PFSK-1 (cell line): ENCODE results near the gene TASP1.

Source experiments
- FOXP2 ChIP-seq: optimal IDR thresholded peaks from 2 replicates; pipeline ENCODE3; 2011; ENCODE audit warnings: borderline replicate concordance, control low read depth, inconsistent platforms; ENCODE audit not compliant: insufficient read depth; ENCODE audit errors: extremely low read length, extremely low read depth
- POLR2AphosphoS5 ChIP-seq: IDR thresholded peaks from 2 replicates; pipeline ENCODE4 v1.6.1; 2012; ENCODE audit warnings: low read depth, mild to moderate bottlenecking, control low read depth, low read length, moderate library complexity
- REST ChIP-seq, 2 experiments: IDR thresholded peaks; 2 replicates each; pipeline versions ENCODE4 v1.6.1 to v1.8.0; 2011 to 2012; ENCODE audit warnings: low read depth in 2 of 2, low read length in 2 of 2, control low read depth in 1 of 2, inconsistent platforms in 1 of 2, mild to moderate bottlenecking in 1 of 2, moderate library complexity in 1 of 2; ENCODE audit not compliant: insufficient read depth in 1 of 2
- SIN3A ChIP-seq: IDR thresholded peaks from 2 replicates; pipeline ENCODE4 v1.6.1; 2012; ENCODE audit warnings: mild to moderate bottlenecking, low read length, moderate library complexity, borderline replicate concordance; ENCODE audit not compliant: insufficient read depth
- TAF1 ChIP-seq: IDR thresholded peaks from 2 replicates; pipeline ENCODE4 v1.6.1; 2012; ENCODE audit warnings: low read length, control low read depth, borderline replicate concordance; ENCODE audit not compliant: insufficient read depth

TASP1 gene

DNA sequence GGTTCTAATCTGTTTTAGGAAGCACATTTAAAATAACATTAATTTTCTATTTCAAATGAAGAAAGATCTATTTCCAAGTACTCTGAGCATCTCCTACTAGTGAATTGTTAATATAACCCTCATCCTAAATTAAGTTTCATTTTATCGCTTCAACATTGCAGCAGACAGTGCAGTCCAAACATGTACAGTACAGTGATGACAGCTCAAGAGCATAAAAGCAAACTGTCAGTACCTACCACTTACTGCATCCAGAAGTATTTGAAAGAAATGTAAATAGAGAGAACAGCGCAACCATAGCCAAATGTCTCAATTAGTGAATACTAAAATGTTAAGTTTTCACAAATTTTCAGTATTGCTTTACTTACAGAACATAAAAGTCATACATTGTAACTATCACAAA lies 238.3 kb downstream of the TASP1 start:
- TF ChIP-seq REST (IDR thresholded peaks at IDR 0.05; ENCODE audit: insufficient read depth in 1 of 2, low read depth in 2 of 2, low read length in 2 of 2) = no peak
- no peak for TF ChIP-seq SIN3A
- no peak for TF ChIP-seq TAF1
- TF ChIP-seq POLR2AphosphoS5 = no peak
- TF ChIP-seq FOXP2 = no peak

DNA sequence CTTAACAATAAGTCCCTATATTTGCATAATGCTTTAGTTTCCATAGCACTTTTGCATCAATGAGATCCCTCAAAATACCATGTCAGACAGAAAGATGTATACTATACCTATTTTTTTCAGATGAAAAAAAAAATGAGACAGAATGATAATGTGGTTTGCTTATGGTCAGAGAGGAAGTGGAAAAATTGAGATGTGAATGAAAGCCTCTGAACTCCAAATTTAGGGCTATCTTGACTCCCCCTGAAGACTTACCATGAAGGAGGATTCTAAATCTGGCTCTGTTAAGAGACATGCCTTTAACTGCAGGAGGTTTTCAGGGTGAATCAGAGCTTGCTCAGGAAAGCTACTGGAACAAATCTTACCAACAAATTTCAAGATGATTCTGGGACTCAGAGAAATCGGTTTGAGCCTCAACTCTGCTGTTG lies 241.4 kb downstream of the TASP1 start:
- no peak for TF ChIP-seq POLR2AphosphoS5
- TF ChIP-seq SIN3A = no peak
- TF ChIP-seq TAF1 = no peak
- no peak for TF ChIP-seq FOXP2
- TF ChIP-seq REST (IDR thresholded peaks at IDR 0.05; ENCODE audit: insufficient read depth in 1 of 2, low read depth in 2 of 2, low read length in 2 of 2) = no peak

GRCh38 chr20:13396826-13397225 lies 241.9 kb downstream of the TASP1 start:
- no peak for TF ChIP-seq FOXP2
- no peak for TF ChIP-seq POLR2AphosphoS5
- no peak for TF ChIP-seq REST (IDR thresholded peaks at IDR 0.05; ENCODE audit: insufficient read depth in 1 of 2, low read depth in 2 of 2, low read length in 2 of 2)
- TF ChIP-seq SIN3A = no peak
- TF ChIP-seq TAF1 = no peak

- TF ChIP-seq POLR2AphosphoS5 (no peak), REST (IDR thresholded peaks at IDR 0.05; ENCODE audit: insufficient read depth in 1 of 2, low read depth in 2 of 2, low read length in 2 of 2) (no peak), FOXP2 (no peak), TAF1 (no peak), SIN3A (no peak)
These were observed 242.7 kb downstream of the TASP1 start for GRCh38 chr20:13396022-13396421.

GRCh38 chr20:13395232-13395631 lies 243.5 kb downstream of the TASP1 start:
- TF ChIP-seq REST (IDR thresholded peaks at IDR 0.05; ENCODE audit: insufficient read depth in 1 of 2, low read depth in 2 of 2, low read length in 2 of 2) (no peak), SIN3A (no peak), FOXP2 (no peak), POLR2AphosphoS5 (no peak), TAF1 (no peak)
